HG03159 (cell line): Measurements from ENCODE around the gene GRIN1.

Experiments
- ATAC-seq: cut with Tn5 transposase; IDR thresholded peaks from one replicate; pipeline ENCODE4 v1.9.1; 2021; ENCODE audit warnings: mild to moderate bottlenecking, moderate library complexity; ENCODE audit not compliant: unreplicated experiment

The GRIN1 gene

GRCh38 chr9:137161558-137162486, 22.9 kb downstream of the GRIN1 start:
- ATAC-seq, result no peak

DNA sequence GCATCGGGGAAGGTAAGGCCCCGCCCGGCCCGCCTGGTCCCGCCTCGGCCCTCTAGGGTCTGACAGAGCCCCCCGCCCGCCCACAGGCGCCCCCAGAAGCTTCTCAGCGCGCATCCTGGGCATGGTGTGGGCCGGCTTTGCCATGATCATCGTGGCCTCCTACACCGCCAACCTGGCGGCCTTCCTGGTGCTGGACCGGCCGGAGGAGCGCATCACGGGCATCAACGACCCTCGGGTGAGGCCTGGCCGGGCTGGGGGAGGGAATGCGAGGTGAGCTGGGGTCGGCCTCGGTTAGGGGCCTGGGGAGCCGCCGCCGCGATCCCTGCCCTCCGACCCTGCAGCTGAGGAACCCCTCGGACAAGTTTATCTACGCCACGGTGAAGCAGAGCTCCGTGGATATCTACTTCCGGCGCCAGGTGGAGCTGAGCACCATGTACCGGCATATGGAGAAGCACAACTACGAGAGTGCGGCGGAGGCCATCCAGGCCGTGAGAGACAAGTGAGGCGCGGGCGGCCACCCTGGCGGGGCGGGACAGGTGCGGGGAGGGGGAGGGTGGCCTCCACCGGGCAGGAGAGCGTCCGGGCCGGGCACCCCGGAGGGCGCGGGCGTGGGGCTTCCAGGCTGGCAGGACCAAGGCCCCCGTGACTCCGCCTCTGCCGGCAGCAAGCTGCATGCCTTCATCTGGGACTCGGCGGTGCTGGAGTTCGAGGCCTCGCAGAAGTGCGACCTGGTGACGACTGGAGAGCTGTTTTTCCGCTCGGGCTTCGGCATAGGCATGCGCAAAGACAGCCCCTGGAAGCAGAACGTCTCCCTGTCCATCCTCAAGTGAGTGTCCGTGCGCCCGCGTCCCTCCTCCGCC, 23.8 kb downstream of the GRIN1 start:
- ATAC-seq, result no peak

DNA sequence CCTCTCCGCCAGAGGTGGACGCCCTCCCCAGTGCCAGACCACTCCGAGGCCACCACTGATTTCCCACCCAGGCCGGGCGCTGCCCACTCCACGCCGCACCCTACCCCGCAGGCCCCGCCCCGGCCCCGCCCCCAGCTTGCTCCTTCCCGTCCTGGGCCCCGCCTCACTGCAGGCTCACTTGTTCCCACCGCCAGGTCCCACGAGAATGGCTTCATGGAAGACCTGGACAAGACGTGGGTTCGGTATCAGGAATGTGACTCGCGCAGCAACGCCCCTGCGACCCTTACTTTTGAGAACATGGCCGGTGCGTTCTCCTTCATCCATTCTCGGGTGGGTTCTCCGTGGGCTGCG, 24.4 kb downstream of the GRIN1 start:
- ATAC-seq, result no peak

GRCh38 chr9:137163805-137164204, 24.9 kb downstream of the GRIN1 start:
- no peak for ATAC-seq

DNA sequence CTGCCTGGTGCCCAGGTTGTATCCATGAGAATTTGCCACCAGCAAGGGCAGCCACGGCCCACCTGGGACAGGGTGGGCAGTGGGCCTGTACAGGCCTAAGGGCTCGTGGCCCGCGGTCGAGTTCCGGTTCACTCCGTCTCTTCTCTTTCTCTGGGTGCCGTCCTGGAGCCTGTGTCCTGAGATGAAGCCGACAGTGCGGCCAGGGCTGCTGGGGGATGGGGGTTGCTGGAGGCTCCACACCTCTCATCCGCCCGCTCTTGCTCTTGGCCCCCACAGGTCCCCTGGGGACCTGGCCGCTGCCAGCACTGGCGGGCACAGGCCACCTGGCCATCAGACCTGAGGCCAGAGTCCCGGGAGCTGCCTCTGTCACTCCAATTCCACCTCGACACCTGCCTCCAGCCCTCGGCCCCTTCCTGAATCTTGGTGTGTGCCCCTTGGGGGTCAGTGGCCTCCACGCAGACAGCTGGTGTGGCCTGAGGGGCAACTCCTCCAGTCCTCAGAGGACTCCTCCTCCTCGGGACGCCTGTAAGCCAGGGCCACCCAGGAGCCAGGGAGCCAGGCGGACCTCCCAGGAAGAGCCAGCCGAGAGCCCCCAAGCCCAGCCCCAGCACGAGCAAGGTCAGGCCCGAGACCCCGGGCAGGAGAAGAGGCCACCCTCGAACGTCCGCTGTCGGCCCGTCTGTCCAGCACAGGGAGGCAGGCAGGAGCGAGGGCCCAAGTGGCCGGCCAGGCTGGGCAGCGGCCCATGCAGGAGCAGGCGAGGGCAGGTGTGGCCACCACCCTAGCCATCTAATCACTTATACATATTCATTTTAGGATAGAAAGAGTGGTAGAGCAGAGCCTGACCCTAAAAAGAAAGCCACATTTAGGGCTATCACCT, 25.7 kb downstream of the GRIN1 start:
- ATAC-seq, result no peak

DNA sequence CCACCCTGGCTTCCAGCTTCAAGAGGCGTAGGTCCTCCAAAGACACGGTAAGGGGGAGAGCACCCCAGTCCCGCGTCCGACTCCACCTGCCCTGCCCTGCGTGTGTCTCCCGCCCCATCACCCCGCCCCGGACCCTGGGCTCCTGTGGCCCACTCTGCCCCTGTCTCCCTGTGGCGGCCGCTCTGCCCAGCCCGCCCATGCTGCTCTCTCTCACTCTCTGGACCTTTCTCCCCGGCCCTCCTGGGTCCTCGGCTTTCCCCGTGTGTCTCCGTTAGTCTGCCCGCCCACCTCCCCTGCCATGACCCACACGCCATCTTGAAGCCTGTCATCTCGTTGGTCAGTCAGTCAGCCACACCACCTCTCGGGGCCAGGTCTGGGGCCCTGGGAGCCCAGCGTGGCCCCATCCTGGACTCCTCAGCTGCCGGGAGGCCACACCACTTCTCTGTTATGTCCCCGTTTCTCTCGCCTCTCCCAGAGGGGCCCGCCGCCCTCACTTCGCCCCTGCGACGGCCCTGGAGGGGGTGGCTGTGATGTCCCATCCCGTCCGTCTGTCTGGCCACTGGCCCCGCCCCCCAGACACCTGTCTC, 26.4 kb downstream of the GRIN1 start:
- ATAC-seq, result no peak

- no peak for ATAC-seq
Observed at GRCh38 chr9:137166380-137167229, 27.7 kb downstream of the GRIN1 start.

GRCh38 chr9:137167277-137167746, 28.4 kb downstream of the GRIN1 start:
- ATAC-seq, result no peak

DNA sequence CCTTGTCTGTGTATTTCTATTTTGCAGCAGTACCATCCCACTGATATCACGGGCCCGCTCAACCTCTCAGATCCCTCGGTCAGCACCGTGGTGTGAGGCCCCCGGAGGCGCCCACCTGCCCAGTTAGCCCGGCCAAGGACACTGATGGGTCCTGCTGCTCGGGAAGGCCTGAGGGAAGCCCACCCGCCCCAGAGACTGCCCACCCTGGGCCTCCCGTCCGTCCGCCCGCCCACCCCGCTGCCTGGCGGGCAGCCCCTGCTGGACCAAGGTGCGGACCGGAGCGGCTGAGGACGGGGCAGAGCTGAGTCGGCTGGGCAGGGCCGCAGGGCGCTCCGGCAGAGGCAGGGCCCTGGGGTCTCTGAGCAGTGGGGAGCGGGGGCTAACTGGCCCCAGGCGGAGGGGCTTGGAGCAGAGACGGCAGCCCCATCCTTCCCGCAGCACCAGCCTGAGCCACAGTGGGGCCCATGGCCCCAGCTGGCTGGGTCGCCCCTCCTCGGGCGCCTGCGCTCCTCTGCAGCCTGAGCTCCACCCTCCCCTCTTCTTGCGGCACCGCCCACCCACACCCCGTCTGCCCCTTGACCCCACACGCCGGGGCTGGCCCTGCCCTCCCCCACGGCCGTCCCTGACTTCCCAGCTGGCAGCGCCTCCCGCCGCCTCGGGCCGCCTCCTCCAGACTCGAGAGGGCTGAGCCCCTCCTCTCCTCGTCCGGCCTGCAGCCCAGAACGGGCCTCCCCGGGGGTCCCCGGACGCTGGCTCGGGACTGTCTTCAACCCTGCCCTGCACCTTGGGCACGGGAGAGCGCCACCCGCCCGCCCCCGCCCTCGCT, 29.0 kb downstream of the GRIN1 start:
- ATAC-seq, result no peak

DNA sequence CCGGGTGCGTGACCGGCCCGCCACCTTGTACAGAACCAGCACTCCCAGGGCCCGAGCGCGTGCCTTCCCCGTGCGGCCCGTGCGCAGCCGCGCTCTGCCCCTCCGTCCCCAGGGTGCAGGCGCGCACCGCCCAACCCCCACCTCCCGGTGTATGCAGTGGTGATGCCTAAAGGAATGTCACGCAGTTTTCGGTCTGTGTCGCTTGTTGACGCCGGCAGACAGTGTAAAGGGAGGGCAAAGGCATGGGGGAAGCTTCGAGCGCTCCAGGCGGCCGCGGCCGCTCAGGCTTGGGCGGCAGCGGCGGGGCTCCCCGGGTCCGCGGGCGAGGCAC, 29.6 kb downstream of the GRIN1 start:
- ATAC-seq, result no peak

DNA sequence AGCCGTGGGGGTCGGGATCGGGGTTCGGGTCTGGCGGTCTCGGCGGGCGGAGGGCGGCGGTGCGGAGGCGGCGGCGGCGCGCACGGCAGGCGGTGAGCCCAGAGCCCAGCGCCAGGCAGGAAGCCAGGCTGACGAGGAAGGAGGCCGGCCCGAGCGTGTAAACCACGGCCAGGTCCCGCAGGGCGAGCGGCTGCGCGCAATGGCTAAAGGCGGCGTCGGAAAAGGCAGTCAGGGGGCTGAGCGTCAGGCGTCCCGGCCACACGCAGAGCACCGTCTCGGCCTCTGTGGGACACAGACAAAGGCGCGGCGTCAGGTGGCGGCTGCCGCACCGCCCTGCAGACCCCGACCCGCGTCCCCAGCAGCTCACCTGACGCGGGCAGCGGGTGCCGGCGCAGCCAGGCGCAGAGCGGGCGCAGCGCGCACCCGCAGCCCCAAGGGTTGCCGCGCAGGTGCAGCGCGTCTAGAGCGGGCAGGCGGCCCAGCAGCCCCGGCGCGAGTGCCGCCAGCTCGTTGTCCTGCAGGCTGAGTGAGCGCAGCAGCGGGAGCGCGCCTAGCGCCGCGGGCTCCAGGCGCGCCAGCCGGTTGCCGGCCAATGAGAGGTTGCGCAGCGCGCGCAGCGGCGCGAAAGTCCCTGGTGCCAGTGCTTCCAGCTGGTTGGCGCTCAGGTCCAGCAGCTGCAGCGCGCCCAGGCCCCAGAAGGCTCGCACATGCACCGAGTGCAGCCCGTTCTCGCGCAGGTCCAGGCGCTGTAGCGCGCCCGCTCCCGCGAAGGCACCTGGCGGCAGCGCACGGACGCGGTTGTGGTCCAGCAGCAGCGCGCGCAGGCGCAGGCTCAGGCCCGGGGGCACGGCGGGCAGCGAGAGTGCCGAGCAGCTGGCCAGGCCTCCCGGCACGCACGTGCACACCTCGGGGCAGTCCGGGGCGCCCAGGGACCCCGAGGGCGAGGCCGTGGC, 30.2 kb downstream of the GRIN1 start:
- no peak for ATAC-seq

DNA sequence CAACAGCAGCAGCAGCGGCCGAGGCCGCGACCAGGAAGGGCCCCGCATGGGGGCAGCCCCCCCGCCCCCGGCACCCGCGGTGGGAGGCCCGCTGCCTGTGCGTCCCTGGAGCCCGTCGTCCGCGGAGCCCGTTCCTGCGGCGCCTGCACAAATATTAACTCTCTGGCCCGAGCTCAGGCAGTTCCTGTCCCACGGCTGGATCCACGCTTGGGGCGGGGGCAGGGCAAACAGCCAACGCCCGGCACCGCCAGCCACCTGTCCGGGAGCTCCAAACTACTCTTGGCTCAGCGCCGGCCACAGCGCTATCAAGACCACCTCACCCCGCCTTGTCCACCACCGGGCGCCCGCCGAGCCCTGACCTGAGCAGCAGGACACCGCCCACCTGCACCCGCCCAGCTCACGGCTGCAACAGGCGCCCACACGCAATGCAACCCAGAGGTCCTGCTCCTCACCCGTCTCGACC, 31.0 kb downstream of the GRIN1 start, which contains the start of gene LRRC26:
Gene LRRC26, minus strand, starts transcription at position 156 of the 463 bp plus-strand sequence. Its CDS starts 108 bp downstream, at position 48.
- ATAC-seq, result no peak

DNA sequence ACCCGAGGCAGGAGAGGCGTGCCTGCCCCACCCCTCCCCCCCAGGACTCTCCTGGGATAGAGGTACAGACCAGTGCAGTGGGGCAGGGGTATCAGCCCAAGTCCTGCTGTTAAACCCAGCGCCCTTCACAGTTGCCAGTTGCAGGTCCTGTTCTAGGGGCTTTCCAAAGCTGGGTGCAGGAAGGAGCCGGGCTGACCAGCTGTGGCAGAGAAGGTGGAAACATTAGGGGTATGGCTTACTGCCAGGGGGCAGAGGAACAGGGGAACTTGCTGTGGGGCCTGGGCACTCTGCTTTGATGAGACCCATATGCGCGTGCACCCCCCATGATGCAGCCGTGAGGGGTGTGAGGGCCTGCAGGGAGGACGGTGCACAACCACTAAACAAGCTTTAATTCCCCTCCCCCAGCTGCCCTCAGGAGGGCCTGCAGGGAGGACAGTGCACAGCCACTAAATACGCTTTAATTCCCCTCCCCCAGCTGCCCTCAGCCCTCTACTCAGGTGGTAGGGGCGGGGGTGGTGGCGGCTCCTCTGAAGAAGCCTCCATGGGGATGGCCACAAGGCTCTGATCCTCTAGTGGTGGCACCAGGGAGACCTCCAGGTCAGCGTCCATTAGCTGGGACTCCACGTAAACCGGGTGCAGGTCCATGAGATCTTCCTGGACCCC, 31.7 kb downstream of the GRIN1 start:
- no peak for ATAC-seq

DNA sequence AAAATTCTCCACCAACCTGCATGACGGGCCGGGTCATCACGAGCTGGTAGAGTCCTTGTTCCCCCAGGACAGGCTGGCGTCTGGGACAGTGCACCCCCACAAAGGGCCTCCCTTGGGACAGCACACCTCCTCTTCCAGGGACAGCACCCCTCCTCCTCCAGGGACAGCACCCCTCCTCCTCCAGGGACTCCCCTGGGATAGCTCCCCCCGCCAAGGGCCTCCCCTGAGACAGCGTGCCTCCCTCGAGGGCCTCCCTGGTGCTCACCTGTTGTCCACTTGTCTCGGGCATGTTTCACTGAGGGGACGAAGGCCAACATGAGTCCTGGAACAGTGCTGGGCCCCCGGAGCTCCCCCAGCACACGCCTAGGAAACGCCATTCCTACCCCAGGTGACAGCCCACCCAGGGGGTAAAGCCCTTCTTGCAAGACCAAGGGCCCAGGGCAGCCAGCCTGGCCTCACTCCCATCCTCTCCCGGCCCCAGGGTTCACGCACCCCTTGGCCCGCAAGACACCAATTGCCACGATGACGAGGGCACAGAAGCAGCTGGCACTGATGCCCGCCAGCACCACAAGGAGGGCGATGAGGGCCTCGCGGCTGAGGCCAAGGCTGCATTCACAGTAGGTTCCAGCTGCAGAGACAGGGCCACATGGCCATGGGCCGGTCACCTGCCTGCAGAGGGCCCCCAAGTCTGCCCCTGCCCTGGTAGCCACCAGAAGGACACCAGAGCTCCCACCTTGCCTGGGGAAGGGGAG, 32.4 kb downstream of the GRIN1 start:
- no peak for ATAC-seq

DNA sequence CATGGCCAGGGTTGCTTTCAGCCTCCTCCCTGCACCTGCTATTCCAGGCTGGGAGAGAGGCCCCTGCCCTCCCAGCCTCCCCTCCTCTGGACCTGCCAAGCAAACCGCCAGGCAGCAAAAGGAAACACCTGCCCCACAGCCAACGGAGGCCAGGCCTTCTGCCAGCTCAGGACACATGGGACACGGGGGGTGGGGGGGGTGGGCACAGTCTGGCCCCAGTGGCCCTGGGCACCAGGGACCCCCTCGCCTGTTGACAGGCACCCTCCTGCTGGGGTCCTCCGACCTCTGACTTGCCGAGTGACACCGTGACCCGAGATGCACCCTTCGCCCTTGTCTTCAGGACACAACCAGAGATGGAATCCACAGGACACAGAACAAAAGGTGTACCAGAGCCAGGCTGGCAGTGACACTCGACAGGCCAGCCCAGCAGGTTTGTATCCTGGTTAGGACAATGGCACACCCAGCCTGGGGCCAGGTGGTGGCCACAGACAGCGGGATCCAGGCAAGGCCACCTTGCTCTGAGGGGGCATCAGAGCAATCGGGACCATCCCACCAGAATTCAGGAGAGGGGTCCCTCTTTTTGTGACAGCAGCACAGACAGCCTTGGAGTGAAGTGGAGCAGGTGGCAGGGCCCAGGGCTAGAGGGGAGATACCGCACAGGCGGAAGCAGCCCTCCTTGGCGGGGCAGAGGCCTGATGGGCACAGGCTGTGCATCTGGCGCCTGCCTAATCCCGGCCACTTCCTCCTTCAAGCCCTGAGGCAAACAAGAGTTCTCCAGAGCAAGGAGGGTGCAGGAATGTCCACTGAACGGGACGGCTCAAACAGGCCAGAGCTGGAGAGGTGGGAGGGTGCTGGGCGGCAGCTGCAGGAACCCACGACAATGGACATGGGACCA, 34.2 kb downstream of the GRIN1 start:
- no peak for ATAC-seq
